GM12874 (cell line): ENCODE data around the gene RAD51B.

Source experiments
- TF ChIP-seq, protein P1 (sequence below): IDR thresholded peaks from 2 replicates; pipeline ENCODE4 v1.5.1; 2011; ENCODE audit warnings: low read depth, mild to moderate bottlenecking, control low read depth, low read length, moderate library complexity; ENCODE audit not compliant: insufficient read depth

RAD51B gene

DNA sequence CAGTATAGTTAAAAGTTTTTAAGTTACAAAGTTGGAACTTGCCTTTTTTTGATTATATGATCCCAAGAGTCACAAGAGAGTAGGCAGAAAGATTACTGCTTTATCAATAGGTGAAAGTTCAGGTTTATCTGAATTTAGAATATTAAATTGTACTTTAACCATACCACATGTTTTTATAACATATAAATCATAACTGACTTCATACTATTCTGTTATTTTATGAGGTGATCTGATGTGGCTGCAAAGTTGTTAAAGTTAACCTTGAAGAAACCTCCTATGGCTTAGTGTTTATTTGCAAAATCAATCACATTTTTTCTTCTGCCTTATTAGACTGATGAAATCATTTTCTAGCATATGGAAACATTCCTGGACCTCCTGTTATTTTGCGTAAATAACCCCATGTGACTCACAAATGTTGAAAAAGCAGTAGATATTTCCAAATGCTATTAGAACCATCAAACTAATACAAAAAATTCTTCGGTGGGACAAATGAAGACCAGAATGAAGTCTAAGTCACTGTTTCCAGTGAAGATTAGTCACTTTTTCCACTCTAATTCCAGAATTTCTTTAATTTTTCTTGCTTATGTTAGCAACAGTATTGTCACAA lies 132.1 kb downstream of the RAD51B start:
- TF ChIP-seq, protein P1, sequence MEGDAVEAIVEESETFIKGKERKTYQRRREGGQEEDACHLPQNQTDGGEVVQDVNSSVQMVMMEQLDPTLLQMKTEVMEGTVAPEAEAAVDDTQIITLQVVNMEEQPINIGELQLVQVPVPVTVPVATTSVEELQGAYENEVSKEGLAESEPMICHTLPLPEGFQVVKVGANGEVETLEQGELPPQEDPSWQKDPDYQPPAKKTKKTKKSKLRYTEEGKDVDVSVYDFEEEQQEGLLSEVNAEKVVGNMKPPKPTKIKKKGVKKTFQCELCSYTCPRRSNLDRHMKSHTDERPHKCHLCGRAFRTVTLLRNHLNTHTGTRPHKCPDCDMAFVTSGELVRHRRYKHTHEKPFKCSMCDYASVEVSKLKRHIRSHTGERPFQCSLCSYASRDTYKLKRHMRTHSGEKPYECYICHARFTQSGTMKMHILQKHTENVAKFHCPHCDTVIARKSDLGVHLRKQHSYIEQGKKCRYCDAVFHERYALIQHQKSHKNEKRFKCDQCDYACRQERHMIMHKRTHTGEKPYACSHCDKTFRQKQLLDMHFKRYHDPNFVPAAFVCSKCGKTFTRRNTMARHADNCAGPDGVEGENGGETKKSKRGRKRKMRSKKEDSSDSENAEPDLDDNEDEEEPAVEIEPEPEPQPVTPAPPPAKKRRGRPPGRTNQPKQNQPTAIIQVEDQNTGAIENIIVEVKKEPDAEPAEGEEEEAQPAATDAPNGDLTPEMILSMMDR = no peak

DNA sequence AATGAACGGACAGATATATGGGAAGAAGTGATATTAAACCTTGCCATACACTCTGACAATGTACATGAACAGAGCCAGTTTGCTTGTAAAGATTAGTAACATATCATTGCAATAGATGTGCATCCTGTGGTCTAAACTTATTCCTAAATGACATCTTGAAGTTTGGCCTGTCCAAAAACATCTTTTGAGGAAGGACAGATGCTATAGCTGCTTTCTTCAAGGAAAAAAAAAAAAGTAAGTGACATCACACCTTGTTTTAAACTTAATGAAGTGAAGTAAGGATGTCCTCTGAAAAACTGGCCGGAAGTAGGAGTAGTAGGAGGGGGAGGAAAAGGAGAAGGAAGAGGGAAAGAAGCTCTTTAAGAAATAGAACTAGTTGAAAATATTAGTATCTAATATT lies 132.8 kb downstream of the RAD51B start:
- TF ChIP-seq, protein P1 = no peak

DNA sequence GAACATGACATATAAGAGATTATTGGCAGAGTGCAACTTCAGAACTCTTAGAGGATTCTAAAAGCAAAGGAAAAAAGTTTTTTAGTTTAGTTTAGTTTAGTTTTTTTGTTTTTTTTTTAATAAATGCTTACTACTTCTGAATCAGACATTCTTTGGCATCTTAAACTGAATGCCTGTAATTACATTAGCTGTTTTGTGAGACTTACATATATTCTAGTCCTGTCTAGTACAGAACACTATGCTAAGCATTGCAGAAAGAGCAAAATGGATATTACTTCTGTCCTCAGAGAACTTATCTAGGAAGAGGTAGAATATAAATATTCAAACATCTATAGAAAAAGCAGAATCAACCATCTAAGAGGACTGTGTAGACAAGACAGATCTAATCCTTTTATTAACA lies 133.2 kb downstream of the RAD51B start:
- TF ChIP-seq, protein P1 = no peak

DNA sequence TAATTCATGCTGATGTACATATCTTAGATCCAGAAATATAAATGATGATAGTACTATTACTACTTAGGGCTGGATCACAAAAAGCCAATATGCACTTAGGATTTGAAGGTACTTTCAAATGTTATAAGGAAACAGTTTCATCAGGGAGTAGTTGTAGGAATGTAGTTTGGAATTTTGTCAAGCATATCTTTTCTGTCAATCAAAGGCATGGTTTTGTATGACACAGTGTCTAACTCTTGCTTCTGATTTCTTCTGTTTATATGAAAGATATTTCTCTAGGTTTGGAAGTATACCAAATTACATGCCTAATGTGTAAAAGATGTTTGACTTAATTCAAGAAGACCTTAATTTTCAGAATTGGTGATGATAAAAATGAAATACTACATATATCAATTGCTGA lies 135.7 kb downstream of the RAD51B start:
- TF ChIP-seq, protein P1 = no peak

DNA sequence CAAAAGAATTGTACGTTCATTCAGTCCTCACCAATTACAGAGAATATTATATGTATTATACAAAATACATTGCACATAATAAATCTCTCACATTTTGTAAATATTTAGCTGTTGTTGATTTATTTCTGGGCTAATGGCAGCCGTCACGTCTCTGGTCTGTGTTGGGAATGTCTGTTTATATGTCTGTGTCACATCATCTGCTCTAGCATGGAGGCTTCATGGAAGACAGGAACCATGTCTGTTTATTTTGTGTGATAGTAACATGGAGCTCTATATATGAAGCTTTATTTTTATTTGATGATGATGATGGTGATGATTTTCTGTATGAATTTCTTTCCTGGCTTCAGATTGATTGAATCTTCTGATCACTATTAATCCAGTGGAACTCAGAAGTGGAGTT lies 138.4 kb downstream of the RAD51B start:
- TF ChIP-seq, protein P1 = no peak

DNA sequence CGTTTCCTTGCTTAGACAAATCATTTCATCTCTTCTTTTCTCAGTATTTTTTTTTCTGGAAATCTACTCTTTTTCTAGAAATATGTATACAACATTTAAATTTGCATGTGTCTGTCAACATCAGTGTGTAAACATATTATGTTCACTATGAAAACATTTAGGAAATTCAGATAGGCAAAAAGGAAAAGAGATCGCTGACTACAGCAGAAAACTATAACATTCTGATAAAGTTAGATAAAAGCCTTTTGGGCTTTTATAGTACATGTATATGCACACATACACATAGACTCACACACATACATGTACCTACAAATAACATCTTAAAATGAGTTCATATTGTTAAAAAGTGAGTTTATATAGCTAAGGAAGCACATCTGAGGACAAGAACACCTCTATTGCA lies 142.1 kb downstream of the RAD51B start:
- TF ChIP-seq, protein P1 = no peak

DNA sequence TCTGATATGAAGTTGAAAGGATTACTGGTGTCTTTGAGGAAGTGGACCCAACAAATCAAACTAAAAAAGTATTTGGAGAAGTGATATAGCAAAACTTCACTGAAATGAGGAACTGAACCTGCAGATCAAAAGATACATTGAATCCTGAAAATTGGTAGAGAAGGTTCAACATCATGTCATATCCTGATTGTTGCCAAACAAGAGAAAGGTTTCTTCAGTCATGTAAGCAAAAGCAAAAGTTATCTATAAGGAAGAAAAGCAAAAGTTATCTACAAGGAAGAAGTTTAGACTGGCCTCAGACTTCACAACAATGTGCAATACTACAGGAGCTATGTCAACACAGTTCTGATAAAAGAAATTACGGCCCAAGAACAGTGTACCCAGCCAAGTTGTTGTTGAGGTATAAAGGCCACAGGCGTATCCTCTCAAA lies 142.7 kb downstream of the RAD51B start:
- TF ChIP-seq, protein P1 = no peak
